Neutrophil (primary cell): ENCODE results near the gene RAB43.
"Not testable (repeated sequence)": the region's sequence is repeated elsewhere in the genome, so short reads cannot be mapped to it uniquely, and the experiment has no call there.

Experiments used
- H3K27ac ChIP-seq: fragments of 200-600 bp; sonication (generic); 2 replicates; pipeline ENCODE4 v1.5.1; 2016; ENCODE audit warnings: mild to moderate bottlenecking, moderate library complexity
- H3K27me3 ChIP-seq: fragments of 200-600 bp; sonication (generic); 2 replicates; pipeline ENCODE4 v1.6.0; 2016; ENCODE audit warnings: mild to moderate bottlenecking
- H3K36me3 ChIP-seq: fragments of 200-600 bp; sonication (generic); 2 replicates; pipeline ENCODE4 v1.5.1; 2017
- H3K4me1 ChIP-seq, 2 experiments: fragments of 200-600 bp in 1 of 2; sonication (generic) in 1 of 2; 1 replicate in 1 of 2; 2 replicates in 1 of 2; pipeline versions ENCODE4 v1.5.1 to v1.6.1; 2013 to 2016; ENCODE audit warnings: low read depth in 1 of 2, low read length in 1 of 2, mild to moderate bottlenecking in 1 of 2, moderate library complexity in 1 of 2; ENCODE audit not compliant: control insufficient read depth in 1 of 2, insufficient read depth in 1 of 2
- H3K4me3 ChIP-seq, 2 experiments: fragments of 200-600 bp in 1 of 2; sonication (generic) in 1 of 2; 1 replicate in 1 of 2; 2 replicates in 1 of 2; pipeline ENCODE4 v1.5.1; 2013 to 2016; ENCODE audit warnings: low read depth in 1 of 2, low read length in 1 of 2, mild to moderate bottlenecking in 1 of 2, moderate library complexity in 1 of 2
- H3K9me3 ChIP-seq: fragments of 200-600 bp; sonication (generic); 2 replicates; pipeline ENCODE4 v1.5.1; 2016
- TF ChIP-seq, protein P1 (sequence below): fragments of 200-600 bp; sonication (generic); IDR thresholded peaks from 2 replicates; pipeline ENCODE4 v1.5.1; 2016; ENCODE audit warnings: antibody characterized with exemption

Gene RAB43

DNA sequence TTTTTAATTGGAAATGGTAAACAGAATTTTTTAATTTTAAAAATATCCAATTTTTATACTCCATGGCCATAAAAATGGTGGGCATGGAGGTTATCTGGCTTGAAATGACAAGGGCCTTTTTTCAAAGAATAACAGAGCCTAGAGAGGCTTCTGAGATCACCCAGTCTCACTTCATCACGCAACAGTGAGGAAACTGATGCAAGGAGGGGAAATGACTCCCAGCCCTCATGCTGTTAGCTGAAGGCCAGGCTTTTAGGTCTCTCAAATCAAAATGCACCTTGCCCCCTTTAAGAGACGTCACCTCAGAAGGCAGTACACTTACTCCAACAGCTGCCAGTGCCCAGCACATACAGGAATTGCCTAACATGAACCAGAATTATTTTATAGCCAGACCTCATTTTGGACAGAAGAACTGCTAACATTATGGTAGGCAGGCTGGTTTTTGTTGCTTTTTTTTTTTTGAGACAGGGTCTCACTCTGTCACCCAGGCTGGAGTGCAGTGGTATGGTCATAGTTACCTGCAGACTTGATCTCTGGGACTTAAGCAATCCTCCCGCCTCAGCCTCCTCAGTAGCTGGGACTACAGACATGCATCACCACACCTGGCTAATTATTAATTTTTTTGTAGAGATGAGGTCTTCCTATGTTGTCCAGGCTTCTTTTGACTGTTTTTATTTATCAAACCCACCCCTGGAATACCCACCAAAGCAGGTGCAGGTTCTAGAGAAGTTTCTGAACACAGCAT, 9.1 kb downstream of the RAB43 start:
- H3K27ac ChIP-seq = peak overlapping the region; percentile 65
- TF ChIP-seq, protein P1, sequence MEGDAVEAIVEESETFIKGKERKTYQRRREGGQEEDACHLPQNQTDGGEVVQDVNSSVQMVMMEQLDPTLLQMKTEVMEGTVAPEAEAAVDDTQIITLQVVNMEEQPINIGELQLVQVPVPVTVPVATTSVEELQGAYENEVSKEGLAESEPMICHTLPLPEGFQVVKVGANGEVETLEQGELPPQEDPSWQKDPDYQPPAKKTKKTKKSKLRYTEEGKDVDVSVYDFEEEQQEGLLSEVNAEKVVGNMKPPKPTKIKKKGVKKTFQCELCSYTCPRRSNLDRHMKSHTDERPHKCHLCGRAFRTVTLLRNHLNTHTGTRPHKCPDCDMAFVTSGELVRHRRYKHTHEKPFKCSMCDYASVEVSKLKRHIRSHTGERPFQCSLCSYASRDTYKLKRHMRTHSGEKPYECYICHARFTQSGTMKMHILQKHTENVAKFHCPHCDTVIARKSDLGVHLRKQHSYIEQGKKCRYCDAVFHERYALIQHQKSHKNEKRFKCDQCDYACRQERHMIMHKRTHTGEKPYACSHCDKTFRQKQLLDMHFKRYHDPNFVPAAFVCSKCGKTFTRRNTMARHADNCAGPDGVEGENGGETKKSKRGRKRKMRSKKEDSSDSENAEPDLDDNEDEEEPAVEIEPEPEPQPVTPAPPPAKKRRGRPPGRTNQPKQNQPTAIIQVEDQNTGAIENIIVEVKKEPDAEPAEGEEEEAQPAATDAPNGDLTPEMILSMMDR = no peak
- peaks cover 77% of the 10 kb centered on the region for H3K36me3 ChIP-seq
- H3K9me3 ChIP-seq = no peaks in the 10 kb centered on the region
- no peak overlapping the region for H3K4me3 ChIP-seq
- H3K4me1 ChIP-seq = peaks cover 28 to 32% of the 10 kb centered on the region in 2 experiments
- no peaks in the 10 kb centered on the region for H3K27me3 ChIP-seq

DNA sequence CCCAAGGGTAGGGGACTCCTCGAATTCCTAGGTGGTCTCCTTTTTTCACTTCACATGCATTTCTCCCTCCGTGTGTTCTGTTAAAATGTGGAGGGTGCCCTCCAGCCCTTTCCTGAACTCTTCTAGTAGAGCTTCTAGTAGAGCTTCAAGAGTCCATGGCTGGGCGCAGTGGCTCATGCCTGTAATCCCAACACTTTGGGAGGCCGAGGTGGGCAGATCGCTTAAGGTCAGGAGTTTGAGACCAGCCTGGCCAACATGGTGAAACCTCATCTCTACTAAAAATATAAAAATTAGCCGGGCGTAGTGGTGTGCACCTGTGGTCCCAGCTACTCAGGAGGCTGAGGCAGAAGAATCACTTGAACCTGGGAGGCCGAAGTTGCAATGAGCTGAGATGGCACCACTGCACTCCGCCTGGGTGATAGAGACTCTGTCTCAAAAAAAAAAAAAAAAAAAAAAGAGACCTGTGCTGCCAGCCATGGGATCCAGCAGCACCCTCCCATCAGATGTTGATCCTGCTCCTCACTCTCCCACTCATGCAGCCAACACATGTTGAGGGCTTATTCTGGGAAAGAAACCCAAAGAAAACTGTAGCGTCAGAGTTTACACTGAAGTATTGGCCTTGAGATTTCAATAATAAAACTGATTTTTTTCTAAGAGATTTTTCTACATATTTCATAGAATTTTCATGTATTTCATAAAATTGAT, 10.4 kb downstream of the RAB43 start:
- H3K9me3 ChIP-seq, H3K27me3 ChIP-seq, H3K27ac ChIP-seq, H3K4me3 ChIP-seq: not testable (repeated sequence)
- H3K36me3 ChIP-seq = peaks cover 87% of the 10 kb centered on the region
- peaks cover 18 to 23% of the 10 kb centered on the region in 2 experiments for H3K4me1 ChIP-seq

DNA sequence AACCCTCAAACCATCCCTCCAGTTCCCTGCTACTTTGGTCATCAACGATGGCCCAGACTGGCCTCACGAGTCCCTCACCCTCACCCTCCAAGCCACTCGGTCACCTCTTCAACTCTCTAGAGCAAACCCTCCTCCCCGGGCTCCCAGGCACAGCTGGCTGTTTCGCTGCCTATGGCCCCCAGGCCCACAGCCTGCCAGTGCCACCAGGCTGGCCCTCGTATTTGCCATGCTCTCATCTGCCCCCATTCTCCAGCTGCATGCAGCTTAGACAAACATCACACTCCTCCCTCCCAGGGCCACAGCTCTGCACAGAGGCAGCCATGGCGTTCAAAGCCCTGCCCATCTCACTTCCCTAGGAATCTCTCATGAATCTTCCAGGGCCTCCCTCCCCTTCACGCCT, 13.8 kb downstream of the RAB43 start:
- Histone ChIP-seq H3K9me3 (no peaks in the 10 kb centered on the region), H3K36me3 (peaks cover 77% of the 10 kb centered on the region), H3K4me3 (no peak overlapping the region), H3K27me3 (no peaks in the 10 kb centered on the region), H3K4me1 (peaks cover 9 to 12% of the 10 kb centered on the region in 2 experiments), H3K27ac (no peak overlapping the region)
- TF ChIP-seq, protein P1 = no peak

DNA sequence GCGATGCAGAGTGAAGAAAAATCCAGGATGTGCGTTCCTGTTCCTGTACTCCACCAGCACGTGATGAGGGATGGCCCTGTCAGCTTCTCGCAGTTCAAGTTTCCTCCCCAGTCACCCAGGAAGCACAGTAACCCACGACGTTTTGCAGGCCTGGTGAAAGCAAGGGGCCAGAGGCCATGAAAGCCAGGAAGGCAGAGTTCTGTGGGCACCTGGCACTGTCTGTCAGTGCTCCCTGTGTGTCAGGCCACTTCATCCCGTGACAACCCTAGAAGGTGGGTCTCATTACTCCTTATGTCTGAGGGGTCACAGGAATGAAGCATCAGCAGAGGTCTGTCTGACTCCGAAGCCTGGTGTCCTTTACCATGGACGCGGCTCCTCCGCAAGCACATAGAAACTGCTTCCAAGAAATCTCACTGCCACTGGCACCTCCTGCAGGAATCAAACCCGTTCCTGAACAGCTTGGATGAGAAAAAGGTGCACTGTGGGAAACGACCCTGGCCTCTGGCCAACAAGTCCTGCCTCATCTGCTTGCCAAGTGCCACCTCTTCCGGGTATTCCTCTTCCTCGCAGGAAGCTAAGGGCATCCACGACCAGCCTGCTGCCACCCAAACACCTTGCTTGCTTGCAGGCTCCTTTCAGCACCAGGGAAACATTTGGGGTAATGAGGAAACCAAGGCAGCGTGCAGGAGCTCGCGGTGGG, 14.6 kb downstream of the RAB43 start:
- peaks cover 78% of the 10 kb centered on the region for H3K36me3 ChIP-seq
- no peak overlapping the region for H3K27ac ChIP-seq
- TF ChIP-seq, protein P1 = no peak
- H3K9me3 ChIP-seq = no peaks in the 10 kb centered on the region
- H3K27me3 ChIP-seq = no peaks in the 10 kb centered on the region
- H3K4me1 ChIP-seq = peaks cover 3 to 4% of the 10 kb centered on the region in 2 experiments
- H3K4me3 ChIP-seq = no peak overlapping the region

DNA sequence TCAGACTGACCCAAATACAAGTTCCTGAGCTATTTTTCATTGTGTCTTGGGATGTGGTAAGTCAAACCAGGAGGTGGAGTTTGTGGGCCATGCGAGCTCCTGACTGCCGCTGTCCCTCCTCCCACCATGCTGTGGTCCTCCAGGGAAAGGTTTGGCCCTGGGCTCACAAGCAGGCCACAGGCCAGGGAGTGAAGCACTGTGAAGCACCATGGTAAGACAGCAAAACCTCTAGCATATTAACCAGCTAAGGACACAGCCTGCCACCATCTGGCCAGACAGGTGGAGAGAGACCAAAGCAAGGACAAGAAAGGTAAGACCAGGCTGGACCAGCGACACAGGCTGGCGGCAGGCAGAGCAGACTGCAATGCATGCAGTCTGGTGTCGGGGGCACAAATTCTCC, 15.3 kb downstream of the RAB43 start:
- H3K27me3 ChIP-seq = no peaks in the 10 kb centered on the region
- TF ChIP-seq, protein P1 = no peak
- peaks cover 81% of the 10 kb centered on the region for H3K36me3 ChIP-seq
- no peaks in the 10 kb centered on the region for H3K4me1 ChIP-seq
- H3K27ac ChIP-seq = no peak overlapping the region
- H3K4me3 ChIP-seq = no peak overlapping the region
- no peaks in the 10 kb centered on the region for H3K9me3 ChIP-seq
